ENCODE measurements around the gene ITGAX.

ITGAX gene

DNA sequence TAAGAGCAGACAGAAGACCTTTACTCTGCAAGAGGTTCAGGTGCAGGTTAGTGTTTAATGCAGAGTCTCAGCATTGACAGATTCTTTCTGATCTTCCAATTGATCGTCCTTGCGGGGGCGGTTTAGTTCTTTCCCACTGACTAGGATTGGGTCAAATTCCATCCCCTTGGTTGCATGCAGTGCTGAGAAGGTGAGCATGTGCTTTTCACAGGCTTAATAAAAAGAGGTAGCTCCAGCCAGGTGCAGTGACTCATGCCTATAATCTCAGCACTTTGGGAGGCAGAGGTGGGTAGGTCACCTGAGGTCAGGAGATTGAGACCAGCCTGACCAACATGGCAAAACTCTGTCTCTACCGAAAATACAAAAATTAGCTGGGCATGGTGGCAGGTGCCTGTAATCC lies 30.7 kb downstream of the ITGAX start:
- no peak for TF ChIP-seq CTCF (IDR thresholded peaks at IDR 0.05; ENCODE audit: control insufficient read depth, insufficient read depth, low read depth, low read length, missing control alignments)
- no peak for DNase-seq (ENCODE audit: low read depth)
- no peak overlapping the region for H3K4me3 ChIP-seq (ENCODE audit: control insufficient read depth, low read depth, low read length)

- H3K4me3 ChIP-seq (ENCODE audit: control insufficient read depth, low read depth, low read length), result no peak overlapping the region
- DNase-seq (ENCODE audit: low read depth), result peak; percentile 11
- TF ChIP-seq CTCF (IDR thresholded peaks at IDR 0.05; ENCODE audit: control insufficient read depth, insufficient read depth, low read depth, low read length, missing control alignments), result no peak
Measured at GRCh38 chr16:31386157-31386984, 31.4 kb downstream of the ITGAX start.

GRCh38 chr16:31388535-31388934 lies 33.6 kb downstream of the ITGAX start:
- no peak for TF ChIP-seq CTCF (IDR thresholded peaks at IDR 0.05; ENCODE audit: control insufficient read depth, insufficient read depth, low read depth, low read length, missing control alignments)
- no peak for DNase-seq (ENCODE audit: low read depth)
- no peak overlapping the region for H3K4me3 ChIP-seq (ENCODE audit: control insufficient read depth, low read depth, low read length)

DNA sequence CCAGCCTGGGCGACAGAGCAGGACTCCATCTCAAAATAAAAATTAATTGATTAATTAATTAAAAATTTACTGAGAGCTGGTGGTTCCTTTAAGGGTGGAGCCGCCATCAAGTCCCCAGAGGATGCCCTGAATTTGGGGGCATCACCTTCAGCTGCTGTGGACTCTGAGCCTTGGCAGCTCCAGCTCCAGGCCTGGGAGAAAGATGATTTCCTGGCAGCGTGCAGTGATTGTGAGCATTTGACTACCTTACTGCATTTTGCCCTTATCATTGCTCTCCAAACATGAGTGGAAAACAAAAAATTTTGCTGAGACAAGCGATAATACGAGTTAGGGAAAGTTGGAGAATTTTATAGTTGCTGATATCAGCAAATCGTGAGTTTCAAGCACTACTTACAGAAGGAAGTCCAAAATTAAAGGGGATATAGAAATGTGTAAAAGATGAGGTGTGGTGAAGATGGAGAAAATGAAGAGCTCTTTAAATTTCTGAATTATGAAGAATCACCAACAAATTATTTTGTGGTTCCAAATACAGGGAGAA lies 35.6 kb downstream of the ITGAX start:
- DNase-seq (ENCODE audit: low read depth), result no peak

GRCh38 chr16:31393056-31393455 lies 38.1 kb downstream of the ITGAX start, which contains the start of gene ITGAD:
TSS of gene ITGAD (plus strand) at chr16:31393335. CDS start at chr16:31393361, 26 bp downstream.
- no peak for DNase-seq (ENCODE audit: low read depth)
- TF ChIP-seq CTCF (IDR thresholded peaks at IDR 0.05; ENCODE audit: control insufficient read depth, insufficient read depth, low read depth, low read length, missing control alignments), result no peak
- H3K4me3 ChIP-seq (ENCODE audit: control insufficient read depth, low read depth, low read length), result no peak within 1 kb of the TSS

More for the DNA sequence above, 35.6 kb downstream of the ITGAX start:
- H3K4me3 ChIP-seq (ENCODE audit: control insufficient read depth, low read depth, low read length), result no peak overlapping the region
- no peak for TF ChIP-seq CTCF (IDR thresholded peaks at IDR 0.05; ENCODE audit: control insufficient read depth, insufficient read depth, low read depth, low read length, missing control alignments)

GRCh38 chr16:31395647-31396046 lies 40.7 kb downstream of the ITGAX start:
- H3K4me3 ChIP-seq (ENCODE audit: control insufficient read depth, low read depth, low read length), result no peak overlapping the region
- no peak for DNase-seq (ENCODE audit: low read depth)
- no peak for TF ChIP-seq CTCF (IDR thresholded peaks at IDR 0.05; ENCODE audit: control insufficient read depth, insufficient read depth, low read depth, low read length, missing control alignments)
